SK-N-SH treated with all-trans-retinoic acid at 6 μM for 48 hours (cell line): Measurements from ENCODE around the gene FKTN.
A peak's percentile ranks its signal among the peaks of the same experiment; 100 is the strongest.
"Not testable (repeated sequence)": the region's sequence is repeated elsewhere in the genome, so short reads cannot be mapped to it uniquely, and the experiment has no call there.

Experiments used
- ATAC-seq: fragments of 200-7000 bp; cut with Tn5 transposase; 3 replicates; pipeline ENCODE4 v1.9.1; 2020; ENCODE audit warnings: mild to moderate bottlenecking, moderate library complexity
- ARNTL ChIP-seq: fragments of 450-650 bp; formaldehyde crosslinking; IDR thresholded peaks from 2 replicates; pipeline ENCODE4 v1.5.0; 2020; ENCODE audit warnings: low read depth, mild to moderate bottlenecking, moderate library complexity, borderline replicate concordance
- BACH2 ChIP-seq: fragments of 250-450 bp; sonication (Bioruptor Pico); IDR thresholded peaks from 2 replicates; pipeline ENCODE4 v1.9.0; 2021; ENCODE audit warnings: mild to moderate bottlenecking, borderline replicate concordance
- CSDC2 ChIP-seq: fragments of 250-450 bp; sonication (Bioruptor Pico); IDR thresholded peaks from 2 replicates; pipeline ENCODE4 v1.5.0; 2020; ENCODE audit warnings: mild to moderate bottlenecking, moderate library complexity
- CSRNP3 ChIP-seq: fragments of 250-450 bp; sonication (Bioruptor Pico); IDR thresholded peaks from 2 replicates; pipeline ENCODE4 v1.5.1; 2021; ENCODE audit warnings: mild to moderate bottlenecking, moderate library complexity
- ESRRG ChIP-seq: fragments of 250-450 bp; sonication (Bioruptor Pico); IDR thresholded peaks from 2 replicates; pipeline ENCODE4 v1.6.1; 2021; ENCODE audit warnings: mild to moderate bottlenecking
- ISL1 ChIP-seq: fragments of 250-450 bp; sonication (Bioruptor Pico); IDR thresholded peaks from 2 replicates; pipeline ENCODE4 v2.1.2; 2022; ENCODE audit warnings: mild to moderate bottlenecking, moderate library complexity
- OSR1 ChIP-seq: fragments of 250-450 bp; sonication (Bioruptor Pico); IDR thresholded peaks from 2 replicates; pipeline ENCODE4 v1.8.0; 2022; ENCODE audit warnings: moderate library complexity, mild to moderate bottlenecking, inconsistent platforms
- PPARA ChIP-seq: fragments of 250-450 bp; sonication (Bioruptor Pico); IDR thresholded peaks from 2 replicates; pipeline ENCODE4 v1.5.0; 2020; ENCODE audit warnings: mild to moderate bottlenecking, borderline replicate concordance
- RARB ChIP-seq: fragments of 250-450 bp; sonication (Bioruptor Pico); IDR thresholded peaks from 2 replicates; pipeline ENCODE4 v1.8.0; 2021; ENCODE audit warnings: mild to moderate bottlenecking, moderate library complexity
- SNAI2 ChIP-seq: fragments of 250-450 bp; sonication (Bioruptor Pico); IDR thresholded peaks from 2 replicates; pipeline ENCODE4 v1.5.0; 2020; ENCODE audit warnings: mild to moderate bottlenecking, moderate library complexity
- TCF4 ChIP-seq: fragments of 250-450 bp; sonication (Bioruptor Pico); IDR thresholded peaks from 2 replicates; pipeline ENCODE4 v1.8.0; 2021; ENCODE audit warnings: mild to moderate bottlenecking, moderate library complexity, borderline replicate concordance
- TOX ChIP-seq: fragments of 250-450 bp; sonication (Bioruptor Pico); IDR thresholded peaks from 2 replicates; pipeline ENCODE4 v1.8.0; 2021; ENCODE audit warnings: mild to moderate bottlenecking, moderate library complexity, borderline replicate concordance
- ZC3H10 ChIP-seq: fragments of 250-450 bp; sonication (Bioruptor Pico); IDR thresholded peaks from 2 replicates; pipeline ENCODE4 v1.5.1; 2021; ENCODE audit warnings: mild to moderate bottlenecking, moderate library complexity
- ZFP3 ChIP-seq: fragments of 250-450 bp; sonication (Bioruptor Pico); IDR thresholded peaks from 2 replicates; pipeline ENCODE4 v1.5.0; 2020; ENCODE audit warnings: mild to moderate bottlenecking, moderate library complexity
- ZFP30 ChIP-seq: fragments of 450-650 bp; formaldehyde crosslinking; IDR thresholded peaks from 2 replicates; pipeline ENCODE4 v1.5.0; 2022; ENCODE audit warnings: mild to moderate bottlenecking, moderate library complexity
- ZNF70 ChIP-seq: fragments of 450-650 bp; formaldehyde crosslinking; IDR thresholded peaks from 2 replicates; pipeline ENCODE4 v1.5.0; 2020; ENCODE audit warnings: mild to moderate bottlenecking, moderate library complexity
- ZNF8 ChIP-seq: fragments of 450-650 bp; formaldehyde crosslinking; IDR thresholded peaks from 2 replicates; pipeline ENCODE4 v1.5.0; 2020; ENCODE audit warnings: mild to moderate bottlenecking, moderate library complexity
- TF ChIP-seq, protein P1 (sequence below): fragments of 250-450 bp; sonication (Bioruptor Pico); IDR thresholded peaks from 2 replicates; pipeline ENCODE4 v1.8.0; 2020; ENCODE audit warnings: mild to moderate bottlenecking, moderate library complexity, borderline replicate concordance
- TF ChIP-seq, protein P2 (sequence below): fragments of 250-450 bp; sonication (Bioruptor Pico); IDR thresholded peaks from 2 replicates; pipeline ENCODE4 v1.8.0; 2021; ENCODE audit warnings: low read depth, mild to moderate bottlenecking, moderate library complexity, borderline replicate concordance
- TF ChIP-seq, protein P3 (sequence below): fragments of 250-450 bp; sonication (Bioruptor Pico); IDR thresholded peaks from 2 replicates; pipeline ENCODE4 v1.5.1; 2020; ENCODE audit warnings: low read depth, mild to moderate bottlenecking, moderate library complexity
- TF ChIP-seq, protein P4 (sequence below): fragments of 250-450 bp; sonication (Bioruptor Pico); IDR thresholded peaks from 2 replicates; pipeline ENCODE4 v1.5.0; 2020; ENCODE audit warnings: mild to moderate bottlenecking, moderate library complexity

Gene FKTN

DNA sequence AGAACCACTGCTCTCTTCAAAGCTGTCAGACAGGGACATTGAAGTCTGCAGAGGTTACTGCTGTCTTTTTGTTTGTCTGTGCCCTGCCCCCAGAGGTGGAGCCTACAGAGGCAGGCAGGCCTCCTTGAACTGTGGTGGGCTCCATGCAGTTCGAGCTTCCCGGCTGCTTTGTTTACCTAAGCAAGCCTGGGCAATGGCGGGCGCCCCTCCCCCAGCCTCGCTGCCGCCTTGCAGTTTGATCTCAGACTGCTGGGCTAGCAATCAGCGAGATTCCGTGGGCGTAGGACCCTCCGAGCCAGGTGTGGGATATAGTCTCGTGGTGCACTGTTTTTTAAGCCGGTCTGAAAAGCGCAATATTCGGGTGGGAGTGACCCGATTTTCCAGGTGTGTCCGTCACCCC, 23.6 kb downstream of the FKTN start:
- ATAC-seq, result not testable (repeated sequence)

GRCh38 chr9:105593145-105593544, 35.2 kb downstream of the FKTN start:
- ATAC-seq, result no peak
- TF ChIP-seq, protein P1, sequence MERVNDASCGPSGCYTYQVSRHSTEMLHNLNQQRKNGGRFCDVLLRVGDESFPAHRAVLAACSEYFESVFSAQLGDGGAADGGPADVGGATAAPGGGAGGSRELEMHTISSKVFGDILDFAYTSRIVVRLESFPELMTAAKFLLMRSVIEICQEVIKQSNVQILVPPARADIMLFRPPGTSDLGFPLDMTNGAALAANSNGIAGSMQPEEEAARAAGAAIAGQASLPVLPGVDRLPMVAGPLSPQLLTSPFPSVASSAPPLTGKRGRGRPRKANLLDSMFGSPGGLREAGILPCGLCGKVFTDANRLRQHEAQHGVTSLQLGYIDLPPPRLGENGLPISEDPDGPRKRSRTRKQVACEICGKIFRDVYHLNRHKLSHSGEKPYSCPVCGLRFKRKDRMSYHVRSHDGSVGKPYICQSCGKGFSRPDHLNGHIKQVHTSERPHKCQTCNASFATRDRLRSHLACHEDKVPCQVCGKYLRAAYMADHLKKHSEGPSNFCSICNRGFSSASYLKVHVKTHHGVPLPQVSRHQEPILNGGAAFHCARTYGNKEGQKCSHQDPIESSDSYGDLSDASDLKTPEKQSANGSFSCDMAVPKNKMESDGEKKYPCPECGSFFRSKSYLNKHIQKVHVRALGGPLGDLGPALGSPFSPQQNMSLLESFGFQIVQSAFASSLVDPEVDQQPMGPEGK (CRISPR knock-in tag), result no peak
- TF ChIP-seq RARB (CRISPR knock-in tag) (no peak), ZNF70 (CRISPR knock-in tag) (no peak), PPARA (no peak), ZFP3 (CRISPR knock-in tag) (no peak), ISL1 (CRISPR knock-in tag) (no peak)
- TF ChIP-seq, protein P2, sequence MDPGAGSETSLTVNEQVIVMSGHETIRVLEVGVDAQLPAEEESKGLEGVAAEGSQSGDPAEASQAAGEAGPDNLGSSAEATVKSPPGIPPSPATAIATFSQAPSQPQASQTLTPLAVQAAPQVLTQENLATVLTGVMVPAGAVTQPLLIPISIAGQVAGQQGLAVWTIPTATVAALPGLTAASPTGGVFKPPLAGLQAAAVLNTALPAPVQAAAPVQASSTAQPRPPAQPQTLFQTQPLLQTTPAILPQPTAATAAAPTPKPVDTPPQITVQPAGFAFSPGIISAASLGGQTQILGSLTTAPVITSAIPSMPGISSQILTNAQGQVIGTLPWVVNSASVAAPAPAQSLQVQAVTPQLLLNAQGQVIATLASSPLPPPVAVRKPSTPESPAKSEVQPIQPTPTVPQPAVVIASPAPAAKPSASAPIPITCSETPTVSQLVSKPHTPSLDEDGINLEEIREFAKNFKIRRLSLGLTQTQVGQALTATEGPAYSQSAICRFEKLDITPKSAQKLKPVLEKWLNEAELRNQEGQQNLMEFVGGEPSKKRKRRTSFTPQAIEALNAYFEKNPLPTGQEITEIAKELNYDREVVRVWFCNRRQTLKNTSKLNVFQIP, result no peak
- TF ChIP-seq, all 23 proteins: peak for 0

DNA sequence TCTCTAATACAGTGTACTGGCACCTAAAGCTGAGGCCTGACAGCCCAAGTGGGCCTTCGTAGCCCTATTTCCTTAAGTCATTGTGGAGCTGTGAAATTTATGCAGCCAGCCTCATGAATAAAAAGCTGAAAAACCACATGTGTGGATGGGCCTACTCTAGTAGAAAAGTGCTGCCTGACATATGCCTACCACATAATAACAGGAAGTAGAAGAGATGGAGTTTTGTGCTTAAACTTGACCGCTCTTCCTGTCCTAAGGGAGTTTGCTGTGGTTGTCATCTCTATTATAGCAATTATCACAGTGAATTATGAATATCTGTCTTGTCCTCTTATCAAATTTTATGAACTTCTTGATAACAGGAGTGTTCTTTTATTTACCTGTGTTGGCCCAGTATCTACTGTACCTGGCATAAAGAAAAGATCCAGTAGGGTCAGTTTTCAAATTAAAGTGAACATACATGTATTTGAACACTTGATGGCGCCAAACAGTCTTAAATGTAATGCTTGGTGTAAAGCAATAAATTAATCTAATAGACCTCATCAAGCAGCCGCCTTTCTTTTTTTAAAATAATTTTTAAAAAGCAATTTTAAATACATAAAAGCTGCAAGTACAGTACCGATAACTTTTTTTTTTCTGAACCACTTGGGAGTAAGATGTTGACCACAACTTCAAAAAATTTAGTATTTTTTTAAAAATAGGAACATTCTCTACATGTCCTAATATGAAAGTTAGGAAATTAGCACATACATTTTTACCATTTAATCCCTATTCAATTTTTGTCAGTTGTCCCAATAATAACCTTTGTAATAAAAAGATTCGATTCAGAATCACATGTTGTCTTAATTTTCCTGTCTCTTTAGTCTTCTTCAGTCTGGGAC, 51.0 kb downstream of the FKTN start:
- peak; percentile 83; the same call in 2 of the 3 replicates for ATAC-seq
- TF ChIP-seq ESRRG (CRISPR knock-in tag) (no peak), TCF4 (CRISPR knock-in tag) (no peak), ZFP30 (no peak), ARNTL (no peak), OSR1 (CRISPR knock-in tag) (no peak)
- TF ChIP-seq, protein P3, sequence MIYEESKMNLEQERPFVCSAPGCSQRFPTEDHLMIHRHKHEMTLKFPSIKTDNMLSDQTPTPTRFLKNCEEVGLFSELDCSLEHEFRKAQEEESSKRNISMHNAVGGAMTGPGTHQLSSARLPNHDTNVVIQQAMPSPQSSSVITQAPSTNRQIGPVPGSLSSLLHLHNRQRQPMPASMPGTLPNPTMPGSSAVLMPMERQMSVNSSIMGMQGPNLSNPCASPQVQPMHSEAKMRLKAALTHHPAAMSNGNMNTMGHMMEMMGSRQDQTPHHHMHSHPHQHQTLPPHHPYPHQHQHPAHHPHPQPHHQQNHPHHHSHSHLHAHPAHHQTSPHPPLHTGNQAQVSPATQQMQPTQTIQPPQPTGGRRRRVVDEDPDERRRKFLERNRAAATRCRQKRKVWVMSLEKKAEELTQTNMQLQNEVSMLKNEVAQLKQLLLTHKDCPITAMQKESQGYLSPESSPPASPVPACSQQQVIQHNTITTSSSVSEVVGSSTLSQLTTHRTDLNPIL (CRISPR knock-in tag), result no peak

GRCh38 chr9:105621001-105621400, 63.1 kb downstream of the FKTN start:
- no peak for TF ChIP-seq ZNF8 (CRISPR knock-in tag)
- TF ChIP-seq OSR1 (CRISPR knock-in tag), result no peak
- TF ChIP-seq, protein P4, sequence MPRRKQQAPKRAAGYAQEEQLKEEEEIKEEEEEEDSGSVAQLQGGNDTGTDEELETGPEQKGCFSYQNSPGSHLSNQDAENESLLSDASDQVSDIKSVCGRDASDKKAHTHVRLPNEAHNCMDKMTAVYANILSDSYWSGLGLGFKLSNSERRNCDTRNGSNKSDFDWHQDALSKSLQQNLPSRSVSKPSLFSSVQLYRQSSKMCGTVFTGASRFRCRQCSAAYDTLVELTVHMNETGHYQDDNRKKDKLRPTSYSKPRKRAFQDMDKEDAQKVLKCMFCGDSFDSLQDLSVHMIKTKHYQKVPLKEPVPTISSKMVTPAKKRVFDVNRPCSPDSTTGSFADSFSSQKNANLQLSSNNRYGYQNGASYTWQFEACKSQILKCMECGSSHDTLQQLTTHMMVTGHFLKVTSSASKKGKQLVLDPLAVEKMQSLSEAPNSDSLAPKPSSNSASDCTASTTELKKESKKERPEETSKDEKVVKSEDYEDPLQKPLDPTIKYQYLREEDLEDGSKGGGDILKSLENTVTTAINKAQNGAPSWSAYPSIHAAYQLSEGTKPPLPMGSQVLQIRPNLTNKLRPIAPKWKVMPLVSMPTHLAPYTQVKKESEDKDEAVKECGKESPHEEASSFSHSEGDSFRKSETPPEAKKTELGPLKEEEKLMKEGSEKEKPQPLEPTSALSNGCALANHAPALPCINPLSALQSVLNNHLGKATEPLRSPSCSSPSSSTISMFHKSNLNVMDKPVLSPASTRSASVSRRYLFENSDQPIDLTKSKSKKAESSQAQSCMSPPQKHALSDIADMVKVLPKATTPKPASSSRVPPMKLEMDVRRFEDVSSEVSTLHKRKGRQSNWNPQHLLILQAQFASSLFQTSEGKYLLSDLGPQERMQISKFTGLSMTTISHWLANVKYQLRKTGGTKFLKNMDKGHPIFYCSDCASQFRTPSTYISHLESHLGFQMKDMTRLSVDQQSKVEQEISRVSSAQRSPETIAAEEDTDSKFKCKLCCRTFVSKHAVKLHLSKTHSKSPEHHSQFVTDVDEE (CRISPR knock-in tag), result no peak
- no peak for TF ChIP-seq CSDC2 (CRISPR knock-in tag)
- TF ChIP-seq, protein P2, result no peak
- no peak for TF ChIP-seq CSRNP3
- no peak for TF ChIP-seq ISL1 (CRISPR knock-in tag)
- no peak for TF ChIP-seq ZFP30
- no peak for TF ChIP-seq ZC3H10 (CRISPR knock-in tag)
- TF ChIP-seq PPARA, result no peak
- TF ChIP-seq ESRRG (CRISPR knock-in tag), result no peak
- TF ChIP-seq ZNF70 (CRISPR knock-in tag), result no peak
- TF ChIP-seq RARB (CRISPR knock-in tag), result no peak
- TF ChIP-seq BACH2, result no peak
- TF ChIP-seq TOX, result no peak
- no peak for TF ChIP-seq SNAI2 (CRISPR knock-in tag)
- ATAC-seq, result no peak
